A549 (cell line): Measurements from ENCODE around the gene ETV1. TPM values are rescaled to one million over a fixed set of nuclear protein-coding genes. Genes with fewer than 3 reads are reported as not detected.

Experiments used
- ATAC-seq, 2 experiments: fragments of 200-7000 bp in 1 of 2; fragments of >200 bp in 1 of 2; cut with Nextera tagmentation in 1 of 2; cut with Tn5 transposase in 1 of 2; 3 replicates each; pipeline versions ENCODE4 v1.8.0 to v1.9.1; 2018 to 2020; ENCODE audit warnings: mild to moderate bottlenecking in 1 of 2, moderate library complexity in 1 of 2
- CTCF ChIA-PET: fragments of 300-600 bp; sonication (Branson Sonifier 250); formaldehyde crosslinking; extraction: SDS; loops from one replicate; lab custom pipeline; 2021; ENCODE audit warnings: antibody characterized with exemption, inconsistent platforms; lab: Yijun Ruan, JAX
- POLR2A ChIA-PET: fragments of 350-600 bp; formaldehyde crosslinking; extraction: SDS; loops from one replicate; lab custom pipeline; 2021; ENCODE audit warnings: antibody characterized with exemption, inconsistent platforms; lab: Yijun Ruan, JAX
- DNase-seq, 2 experiments: peaks; one replicate each; pipeline versions ENCODE4 v3.0.0 to v3.0.0-alpha.2; 2011 to 2016; ENCODE audit warnings: low read depth in 1 of 2, low spot score in 1 of 2
- FAIRE-seq: peaks from 2 replicates; lab custom pipeline; 2011; peaks lifted over from hg19 to GRCh38; lab: Jason Lieb, UNC
- H3K27ac ChIP-seq, 2 experiments: fragments of >200 bp; sonication (Bioruptor Twin); formaldehyde crosslinking; 3 replicates each; pipeline ENCODE4 v1.5.1; 2016 to 2017
- H3K4me1 ChIP-seq: fragments of >200 bp; sonication (Bioruptor Twin); formaldehyde crosslinking; 3 replicates; pipeline ENCODE4 v1.6.1; 2016
- H3K4me2 ChIP-seq: fragments of >200 bp; sonication (Bioruptor Twin); formaldehyde crosslinking; 3 replicates; pipeline ENCODE4 v1.6.1; 2016
- H3K4me3 ChIP-seq: fragments of >200 bp; sonication (Bioruptor Twin); formaldehyde crosslinking; 3 replicates; pipeline ENCODE4 v1.5.1; 2016
- H3K9me3 ChIP-seq: fragments of >200 bp; sonication (Bioruptor Twin); formaldehyde crosslinking; 3 replicates; pipeline ENCODE4 v1.6.1; 2016
- CHD2 ChIP-seq: fragments of 150-350 bp; IDR thresholded peaks from 2 replicates; pipeline ENCODE4 v1.6.1; 2014; ENCODE audit warnings: low read length; ENCODE audit not compliant: partially characterized antibody
- EHF ChIP-seq: fragments of 250-450 bp; sonication (Bioruptor Pico); IDR thresholded peaks from 2 replicates; pipeline ENCODE4 v1.5.0; 2020; ENCODE audit warnings: mild to moderate bottlenecking
- ESRRA ChIP-seq: fragments of 150-350 bp; IDR thresholded peaks from 2 replicates; pipeline ENCODE4 v1.6.1; 2014; ENCODE audit warnings: mild to moderate bottlenecking, low read length, borderline replicate concordance
- FOSB ChIP-seq: fragments of 250-450 bp; sonication (Bioruptor Pico); IDR thresholded peaks from 2 replicates; pipeline ENCODE4 v1.5.0; 2020; ENCODE audit warnings: mild to moderate bottlenecking, moderate library complexity
- FOSL2 ChIP-seq, 2 experiments: fragments of 450-650 bp in 1 of 2; fragments of >200 bp in 1 of 2; sonication (Bioruptor Twin) in 1 of 2; formaldehyde crosslinking; IDR thresholded peaks; 2 replicates each; pipeline versions ENCODE4 v1.5.0 to v1.6.1; 2016 to 2020; ENCODE audit warnings: mild to moderate bottlenecking in 1 of 2, moderate library complexity in 1 of 2
- FOXS1 ChIP-seq: fragments of 250-450 bp; sonication (Bioruptor Pico); IDR thresholded peaks from 2 replicates; pipeline ENCODE4 v1.5.0; 2020; ENCODE audit warnings: mild to moderate bottlenecking, moderate library complexity
- GATA3 ChIP-seq: IDR thresholded peaks from 2 replicates; pipeline ENCODE4 v1.6.1; 2012; ENCODE audit warnings: borderline replicate concordance
- HDAC2 ChIP-seq: fragments of 200-600 bp; sonication (generic); IDR thresholded peaks from 2 replicates; pipeline ENCODE4 v1.6.1; 2016
- HEYL ChIP-seq: fragments of 250-450 bp; sonication (Bioruptor Pico); IDR thresholded peaks from 2 replicates; pipeline ENCODE4 v1.8.0; 2021; ENCODE audit warnings: mild to moderate bottlenecking, moderate library complexity
- HOXA7 ChIP-seq: fragments of 250-450 bp; sonication (Bioruptor Pico); IDR thresholded peaks from 2 replicates; pipeline ENCODE4 v1.5.0; 2020; ENCODE audit warnings: mild to moderate bottlenecking, moderate library complexity
- KDM5A ChIP-seq: fragments of 200-600 bp; sonication (generic); IDR thresholded peaks from 2 replicates; pipeline ENCODE4 v1.6.1; 2016; ENCODE audit warnings: antibody characterized with exemption, mild to moderate bottlenecking
- MAFK ChIP-seq: fragments of 450-650 bp; IDR thresholded peaks from 2 replicates; pipeline ENCODE4 v1.6.1; 2014; ENCODE audit not compliant: partially characterized antibody
- MYC ChIP-seq: IDR thresholded peaks from 2 replicates; pipeline ENCODE4 v1.6.1; 2012; ENCODE audit warnings: mild to moderate bottlenecking, inconsistent platforms, low read length, improper control_type of control experiment, borderline replicate concordance
- PHF8 ChIP-seq: fragments of 200-600 bp; sonication (generic); IDR thresholded peaks from 2 replicates; pipeline ENCODE4 v1.6.1; 2016; ENCODE audit warnings: low read depth, mild to moderate bottlenecking, antibody characterized with exemption, moderate library complexity, borderline replicate concordance
- POLR2A ChIP-seq: IDR thresholded peaks from 2 replicates; pipeline ENCODE4 v1.6.1; 2012; ENCODE audit warnings: mild to moderate bottlenecking, low read length
- ZFP36 ChIP-seq: fragments of 450-650 bp; IDR thresholded peaks from 2 replicates; pipeline ENCODE4 v1.6.1; 2014; ENCODE audit warnings: borderline replicate concordance; ENCODE audit not compliant: partially characterized antibody
- ZSCAN20 ChIP-seq: fragments of 250-450 bp; sonication (Bioruptor Pico); IDR thresholded peaks from 2 replicates; pipeline ENCODE4 v1.8.0; 2022; ENCODE audit warnings: mild to moderate bottlenecking, moderate library complexity
- WGBS: methylation state at CpG from one replicate; pipeline ENCODE4 v1.1.6; 2017; ENCODE audit errors: missing lambda C conversion rate; 5-methylcytosine and 5-hydroxymethylcytosine counted together
- polyA plus RNA-seq, 4 experiments: library from polyadenylated mRNA; depleted of rRNA in 3 of 4; stranded (reverse); fragments of >200 nt; fragmentation: RNase III in 1 of 4; extraction: RNeasy Plus Mini Kit Qiagen cat#74134 plus additional on column Dnase treatment in 1 of 4; gene quantifications; 2 replicates in 3 of 4; 3 replicates in 1 of 4; pipeline ENCODE4 v1.2.3, GENCODE V29; 2011 to 2017
- TF ChIP-seq, protein P1 (sequence below): fragments of 250-450 bp; sonication (Bioruptor Pico); IDR thresholded peaks from 2 replicates; pipeline ENCODE4 v1.5.0; 2021; ENCODE audit warnings: mild to moderate bottlenecking, moderate library complexity, borderline replicate concordance
- TF ChIP-seq, protein P2 (sequence below): fragments of 150-350 bp; IDR thresholded peaks from 2 replicates; pipeline ENCODE4 v1.6.1; 2014; ENCODE audit warnings: low read depth, mild to moderate bottlenecking, low read length
- TF ChIP-seq, protein P3 (sequence below): fragments of >200 bp; sonication (Bioruptor Twin); formaldehyde crosslinking; IDR thresholded peaks from 3 replicates; pipeline ENCODE4 v1.5.1; 2016

ETV1 gene
- polyA plus RNA-seq, 2 of the 4 experiments (the other 2 are of a cell fraction) = 1.3 to 6.2 TPM

DNA sequence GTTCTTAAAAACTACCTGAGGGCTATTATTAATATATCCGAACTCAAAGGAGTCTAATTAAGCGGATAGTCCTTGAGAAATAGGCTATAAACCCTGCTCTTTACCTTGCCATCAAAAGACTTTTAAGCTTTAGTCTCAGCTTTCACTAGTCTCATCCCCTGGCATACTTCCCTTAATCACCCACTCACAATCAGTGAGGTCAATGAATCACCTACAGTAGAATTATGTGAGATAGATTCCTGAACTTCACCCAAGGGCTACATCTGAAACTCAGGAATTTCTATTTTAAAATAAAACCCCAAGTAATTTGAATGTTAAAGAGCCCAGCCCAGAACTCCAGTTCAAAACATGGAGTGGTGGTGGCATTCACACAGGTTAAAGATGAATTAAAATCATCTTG is 108.7 kb downstream of the ETV1 start:
- 47% methylated on average over 2 of the region's 2 CpGs for WGBS
- H3K9me3 ChIP-seq = no peaks in the 10 kb centered on the region
- no peak overlapping the region for H3K4me3 ChIP-seq
- no peak overlapping the region for H3K27ac ChIP-seq
- POLR2A ChIA-PET = no interaction called here
- H3K4me2 ChIP-seq = no peak overlapping the region
- DNase-seq = no peak
- FAIRE-seq = no peak
- TF ChIP-seq POLR2A (no peak), FOSL2 (IDR thresholded peaks at IDR 0.05) (no peak), FOSL2 (CRISPR knock-in tag; IDR thresholded peaks at IDR 0.05) (no peak), ZSCAN20 (CRISPR knock-in tag) (no peak), KDM5A (no peak), PHF8 (no peak), CHD2 (no peak), FOXS1 (CRISPR knock-in tag) (no peak), EHF (no peak), ESRRA (no peak), GATA3 (no peak), FOSB (no peak), MYC (no peak)
- TF ChIP-seq, protein P1, sequence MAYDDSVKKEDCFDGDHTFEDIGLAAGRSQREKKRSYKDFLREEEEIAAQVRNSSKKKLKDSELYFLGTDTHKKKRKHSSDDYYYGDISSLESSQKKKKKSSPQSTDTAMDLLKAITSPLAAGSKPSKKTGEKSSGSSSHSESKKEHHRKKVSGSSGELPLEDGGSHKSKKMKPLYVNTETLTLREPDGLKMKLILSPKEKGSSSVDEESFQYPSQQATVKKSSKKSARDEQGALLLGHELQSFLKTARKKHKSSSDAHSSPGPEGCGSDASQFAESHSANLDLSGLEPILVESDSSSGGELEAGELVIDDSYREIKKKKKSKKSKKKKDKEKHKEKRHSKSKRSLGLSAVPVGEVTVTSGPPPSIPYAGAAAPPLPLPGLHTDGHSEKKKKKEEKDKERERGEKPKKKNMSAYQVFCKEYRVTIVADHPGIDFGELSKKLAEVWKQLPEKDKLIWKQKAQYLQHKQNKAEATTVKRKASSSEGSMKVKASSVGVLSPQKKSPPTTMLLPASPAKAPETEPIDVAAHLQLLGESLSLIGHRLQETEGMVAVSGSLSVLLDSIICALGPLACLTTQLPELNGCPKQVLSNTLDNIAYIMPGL (CRISPR knock-in tag) = no peak
- CTCF ChIA-PET = no interaction called here
- H3K4me1 ChIP-seq = no peaks in the 10 kb centered on the region
- ATAC-seq = no peak

DNA sequence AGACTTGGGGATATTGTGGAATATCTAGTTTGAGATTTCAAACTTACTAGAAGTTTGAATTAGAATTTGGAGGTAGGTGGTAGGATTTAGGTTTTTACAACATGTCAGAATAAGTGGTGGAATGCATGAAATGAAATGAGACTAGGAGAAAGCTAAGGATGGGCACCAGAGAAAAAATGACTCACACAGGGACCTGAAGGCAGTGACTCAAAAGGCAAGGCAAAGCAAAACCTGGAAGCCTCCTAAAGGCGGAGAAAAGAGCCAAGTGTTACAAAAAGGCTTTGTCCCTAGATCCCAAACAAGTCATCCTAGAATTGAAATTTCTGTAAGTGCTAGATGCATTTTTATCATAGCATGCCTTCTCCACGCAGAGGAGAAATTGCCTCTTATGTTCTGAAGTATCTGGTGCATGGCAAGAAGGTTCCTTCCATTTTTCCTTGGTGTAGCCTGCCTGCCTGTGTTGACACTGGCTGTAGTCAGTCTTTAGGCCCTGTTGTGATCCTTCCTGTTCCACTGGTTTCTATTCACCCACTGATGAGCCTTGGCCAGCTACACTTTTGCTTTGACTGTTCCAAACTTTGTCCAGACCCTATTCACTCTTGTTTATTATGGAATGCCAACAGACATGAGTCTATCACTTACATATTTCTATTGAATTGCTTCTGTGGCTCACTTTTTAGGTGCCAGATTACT is 109.3 kb downstream of the ETV1 start:
- 25% methylated on average over 2 of the region's 2 CpGs for WGBS
- ChIA-PET CTCF (interaction anchor here (0.7 kb wide), 1 partner anchor 17 kb away, joined by 3 read pairs; no protein-coding TSS in a partner anchor), POLR2A (no interaction called here)
- H3K4me2 ChIP-seq = no peak overlapping the region
- no peaks in the 10 kb centered on the region for H3K9me3 ChIP-seq
- DNase-seq = no peak
- H3K27ac ChIP-seq = no peak overlapping the region
- TF ChIP-seq HEYL (CRISPR knock-in tag) (no peak), FOSL2 (IDR thresholded peaks at IDR 0.05) (no peak), FOSL2 (CRISPR knock-in tag; IDR thresholded peaks at IDR 0.05) (no peak), HDAC2 (no peak), HOXA7 (CRISPR knock-in tag) (no peak), MAFK (no peak), ZFP36 (no peak)
- TF ChIP-seq, protein P2, sequence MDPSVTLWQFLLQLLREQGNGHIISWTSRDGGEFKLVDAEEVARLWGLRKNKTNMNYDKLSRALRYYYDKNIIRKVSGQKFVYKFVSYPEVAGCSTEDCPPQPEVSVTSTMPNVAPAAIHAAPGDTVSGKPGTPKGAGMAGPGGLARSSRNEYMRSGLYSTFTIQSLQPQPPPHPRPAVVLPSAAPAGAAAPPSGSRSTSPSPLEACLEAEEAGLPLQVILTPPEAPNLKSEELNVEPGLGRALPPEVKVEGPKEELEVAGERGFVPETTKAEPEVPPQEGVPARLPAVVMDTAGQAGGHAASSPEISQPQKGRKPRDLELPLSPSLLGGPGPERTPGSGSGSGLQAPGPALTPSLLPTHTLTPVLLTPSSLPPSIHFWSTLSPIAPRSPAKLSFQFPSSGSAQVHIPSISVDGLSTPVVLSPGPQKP = no peak
- TF ChIP-seq, protein P3, sequence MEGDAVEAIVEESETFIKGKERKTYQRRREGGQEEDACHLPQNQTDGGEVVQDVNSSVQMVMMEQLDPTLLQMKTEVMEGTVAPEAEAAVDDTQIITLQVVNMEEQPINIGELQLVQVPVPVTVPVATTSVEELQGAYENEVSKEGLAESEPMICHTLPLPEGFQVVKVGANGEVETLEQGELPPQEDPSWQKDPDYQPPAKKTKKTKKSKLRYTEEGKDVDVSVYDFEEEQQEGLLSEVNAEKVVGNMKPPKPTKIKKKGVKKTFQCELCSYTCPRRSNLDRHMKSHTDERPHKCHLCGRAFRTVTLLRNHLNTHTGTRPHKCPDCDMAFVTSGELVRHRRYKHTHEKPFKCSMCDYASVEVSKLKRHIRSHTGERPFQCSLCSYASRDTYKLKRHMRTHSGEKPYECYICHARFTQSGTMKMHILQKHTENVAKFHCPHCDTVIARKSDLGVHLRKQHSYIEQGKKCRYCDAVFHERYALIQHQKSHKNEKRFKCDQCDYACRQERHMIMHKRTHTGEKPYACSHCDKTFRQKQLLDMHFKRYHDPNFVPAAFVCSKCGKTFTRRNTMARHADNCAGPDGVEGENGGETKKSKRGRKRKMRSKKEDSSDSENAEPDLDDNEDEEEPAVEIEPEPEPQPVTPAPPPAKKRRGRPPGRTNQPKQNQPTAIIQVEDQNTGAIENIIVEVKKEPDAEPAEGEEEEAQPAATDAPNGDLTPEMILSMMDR = no peak
- no peak overlapping the region for H3K4me3 ChIP-seq
- no peaks in the 10 kb centered on the region for H3K4me1 ChIP-seq
- no peak for ATAC-seq
- no peak for FAIRE-seq
